HEK293 (cell line): ENCODE measurements around the gene DDX10.

Experiments used
- FEZF1 ChIP-seq: fragments of 450-650 bp; formaldehyde crosslinking; IDR thresholded peaks from 2 replicates; pipeline ENCODE4 v1.5.1; 2016; ENCODE audit warnings: missing biosample characterization, missing genetic modification characterization
- GLIS2 ChIP-seq: fragments of 450-650 bp; formaldehyde crosslinking; IDR thresholded peaks from 2 replicates; pipeline ENCODE4 v1.5.1; 2016; ENCODE audit warnings: missing biosample characterization, missing genetic modification characterization
- KLF16 ChIP-seq: fragments of 450-650 bp; formaldehyde crosslinking; IDR thresholded peaks from 2 replicates; pipeline ENCODE4 v1.5.1; 2017; ENCODE audit warnings: missing biosample characterization, missing genetic modification characterization
- KLF9 ChIP-seq: fragments of 450-650 bp; formaldehyde crosslinking; IDR thresholded peaks from 2 replicates; pipeline ENCODE4 v1.5.1; 2016; ENCODE audit warnings: missing biosample characterization, missing genetic modification characterization, low read depth
- PRDM6 ChIP-seq: fragments of 450-650 bp; formaldehyde crosslinking; IDR thresholded peaks from 2 replicates; pipeline ENCODE4 v1.5.1; 2017; ENCODE audit warnings: missing biosample characterization, missing genetic modification characterization
- SCRT1 ChIP-seq: fragments of 450-650 bp; formaldehyde crosslinking; IDR thresholded peaks from 2 replicates; pipeline ENCODE4 v1.5.1; 2016; ENCODE audit warnings: missing biosample characterization, missing genetic modification characterization, borderline replicate concordance
- SP3 ChIP-seq: fragments of 450-650 bp; formaldehyde crosslinking; IDR thresholded peaks from 2 replicates; pipeline ENCODE4 v1.5.1; 2016; ENCODE audit warnings: missing biosample characterization, missing genetic modification characterization
- SP7 ChIP-seq: fragments of 450-650 bp; formaldehyde crosslinking; IDR thresholded peaks from 2 replicates; pipeline ENCODE4 v1.5.1; 2016; ENCODE audit warnings: missing biosample characterization, missing genetic modification characterization
- ZBTB10 ChIP-seq: fragments of 450-650 bp; formaldehyde crosslinking; IDR thresholded peaks from 2 replicates; pipeline ENCODE4 v1.5.1; 2016; ENCODE audit warnings: missing biosample characterization, missing genetic modification characterization
- ZBTB44 ChIP-seq: fragments of 450-650 bp; IDR thresholded peaks from 2 replicates; pipeline ENCODE4 v1.5.1; 2018; ENCODE audit warnings: missing biosample characterization, mild to moderate bottlenecking, missing genetic modification characterization
- ZBTB6 ChIP-seq: fragments of 450-650 bp; formaldehyde crosslinking; IDR thresholded peaks from 2 replicates; pipeline ENCODE4 v1.5.1; 2017; ENCODE audit warnings: missing biosample characterization, missing genetic modification characterization
- ZFP69B ChIP-seq: fragments of 450-650 bp; formaldehyde crosslinking; IDR thresholded peaks from 2 replicates; pipeline ENCODE4 v1.5.1; 2016; ENCODE audit warnings: missing biosample characterization, missing genetic modification characterization
- ZNF138 ChIP-seq: fragments of 450-650 bp; formaldehyde crosslinking; IDR thresholded peaks from 2 replicates; pipeline ENCODE4 v1.5.1; 2016; ENCODE audit warnings: missing biosample characterization, missing genetic modification characterization, borderline replicate concordance
- ZNF169 ChIP-seq: fragments of 450-650 bp; formaldehyde crosslinking; IDR thresholded peaks from 2 replicates; pipeline ENCODE4 v1.5.1; 2016; ENCODE audit warnings: missing biosample characterization, missing genetic modification characterization
- ZNF214 ChIP-seq: fragments of 450-650 bp; formaldehyde crosslinking; IDR thresholded peaks from 2 replicates; pipeline ENCODE4 v1.5.1; 2017; ENCODE audit warnings: missing biosample characterization, mild to moderate bottlenecking, missing genetic modification characterization, borderline replicate concordance
- ZNF311 ChIP-seq: fragments of 450-650 bp; formaldehyde crosslinking; IDR thresholded peaks from 2 replicates; pipeline ENCODE4 v1.5.1; 2017; ENCODE audit warnings: missing biosample characterization, missing genetic modification characterization, borderline replicate concordance
- ZNF341 ChIP-seq: fragments of 450-650 bp; formaldehyde crosslinking; IDR thresholded peaks from 2 replicates; pipeline ENCODE4; 2016; ENCODE audit warnings: low read depth, missing biosample characterization, missing genetic modification characterization
- ZNF37A ChIP-seq: fragments of 450-650 bp; IDR thresholded peaks from 2 replicates; pipeline ENCODE4 v1.5.1; 2018; ENCODE audit warnings: missing biosample characterization, missing genetic modification characterization
- ZNF391 ChIP-seq: fragments of 450-650 bp; formaldehyde crosslinking; IDR thresholded peaks from 2 replicates; pipeline ENCODE4 v1.5.1; 2016; ENCODE audit warnings: low read depth, missing biosample characterization, missing genetic modification characterization, borderline replicate concordance
- ZNF488 ChIP-seq: fragments of 450-650 bp; formaldehyde crosslinking; IDR thresholded peaks from 2 replicates; pipeline ENCODE4 v1.5.1; 2016; ENCODE audit warnings: missing biosample characterization, missing genetic modification characterization
- ZNF558 ChIP-seq: fragments of 450-650 bp; formaldehyde crosslinking; IDR thresholded peaks from 2 replicates; pipeline ENCODE4 v1.5.1; 2016; ENCODE audit warnings: missing biosample characterization, missing genetic modification characterization
- ZNF585B ChIP-seq: fragments of 450-650 bp; formaldehyde crosslinking; IDR thresholded peaks from 2 replicates; pipeline ENCODE4 v1.5.1; 2016; ENCODE audit warnings: missing biosample characterization, missing genetic modification characterization
- ZNF610 ChIP-seq: fragments of 450-650 bp; formaldehyde crosslinking; IDR thresholded peaks from 2 replicates; pipeline ENCODE4 v1.5.1; 2016; ENCODE audit warnings: missing biosample characterization, missing genetic modification characterization, borderline replicate concordance
- ZNF623 ChIP-seq: fragments of 450-650 bp; formaldehyde crosslinking; IDR thresholded peaks from 2 replicates; pipeline ENCODE4 v1.5.1; 2016; ENCODE audit warnings: missing biosample characterization, missing genetic modification characterization
- ZNF645 ChIP-seq: fragments of 450-650 bp; formaldehyde crosslinking; IDR thresholded peaks from 2 replicates; pipeline ENCODE4; 2016; ENCODE audit warnings: missing biosample characterization, missing genetic modification characterization
- ZNF654 ChIP-seq: fragments of 450-650 bp; formaldehyde crosslinking; IDR thresholded peaks from 2 replicates; pipeline ENCODE4 v1.5.1; 2016; ENCODE audit warnings: low read depth, missing biosample characterization, missing genetic modification characterization
- ZNF677 ChIP-seq: fragments of 450-650 bp; IDR thresholded peaks from 2 replicates; pipeline ENCODE4 v1.5.0; 2018; ENCODE audit warnings: missing biosample characterization, mild to moderate bottlenecking, missing genetic modification characterization, moderate library complexity
- ZNF76 ChIP-seq: fragments of 450-650 bp; formaldehyde crosslinking; IDR thresholded peaks from 2 replicates; pipeline ENCODE4; 2016; ENCODE audit warnings: low read depth, missing biosample characterization, missing genetic modification characterization, borderline replicate concordance
- ZNF830 ChIP-seq: fragments of 450-650 bp; IDR thresholded peaks from 2 replicates; pipeline ENCODE4 v1.5.0; 2018; ENCODE audit warnings: missing biosample characterization, missing genetic modification characterization, low read depth, mild to moderate bottlenecking, moderate library complexity

The DDX10 gene

GRCh38 chr11:108881131-108881530 lies 216.3 kb downstream of the DDX10 start (continued):
- TF ChIP-seq ZNF558 (tag by site-specific recombination) (no peak), ZNF830 (tag by site-specific recombination) (no peak), ZNF488 (tag by site-specific recombination) (no peak), ZNF341 (tag by site-specific recombination) (no peak), ZNF169 (tag by site-specific recombination) (no peak), ZNF37A (tag by site-specific recombination) (no peak), ZFP69B (tag by site-specific recombination) (no peak), ZBTB44 (tag by site-specific recombination) (0 out of 2 replicates have a peak, but pooled peaks have one; percentile 22), ZNF585B (no peak), ZNF623 (no peak), ZNF610 (tag by site-specific recombination) (no peak), SCRT1 (tag by site-specific recombination) (no peak), SP7 (tag by site-specific recombination) (peak; percentile 56), GLIS2 (tag by site-specific recombination) (no peak), ZBTB6 (tag by site-specific recombination) (no peak), PRDM6 (tag by site-specific recombination) (peak; percentile 67), ZNF76 (tag by site-specific recombination) (no peak), ZNF677 (tag by site-specific recombination) (no peak), FEZF1 (tag by site-specific recombination) (no peak), KLF16 (no peak), ZNF654 (tag by site-specific recombination) (no peak), ZNF391 (tag by site-specific recombination) (no peak), SP3 (tag by site-specific recombination) (no peak), ZNF214 (tag by site-specific recombination) (no peak), ZBTB10 (tag by site-specific recombination) (no peak), ZNF645 (tag by site-specific recombination) (no peak), ZNF311 (tag by site-specific recombination) (no peak), ZNF138 (tag by site-specific recombination) (no peak), KLF9 (tag by site-specific recombination) (no peak)
